ENCODE data around the gene AQP3. TPM values are rescaled to one million over a fixed set of nuclear protein-coding genes. Genes with fewer than 3 reads are reported as not detected.

AQP3 gene
- total and polyA plus RNA-seq, 7 experiments from 2014 or later: 53.3 to 252 (median 114) TPM

- POLR2A ChIA-PET: interaction anchor here (0.6 to 5.3 kb wide), 15 partner anchors 9 to 180 kb away, joined by 3 to 43 read pairs (median 3); partner anchors contain the start of gene AQP3
These were observed 19.4 kb upstream of the AQP3 start for GRCh38 chr9:33466565-33467495.

GRCh38 chr9:33465596-33466564, 18.5 kb upstream of the AQP3 start:
- ChIA-PET CTCF (interaction anchor here (1.0 to 7.4 kb wide), 17 partner anchors 8 to 91 kb away, joined by 3 to 75 read pairs (median 8); partner anchors contain the start of genes AQP3 and AQP7), POLR2A (interaction anchor here (0.6 to 5.3 kb wide), 13 partner anchors 8 to 179 kb away, joined by 3 to 43 read pairs (median 4); partner anchors contain the start of gene AQP3)
- no peaks in the 10 kb centered on the region for H3K4me1 ChIP-seq (ENCODE audit: control insufficient read depth in 2 of 2, insufficient read depth in 2 of 2, low read length in 2 of 2)
- intact Hi-C loops (cut with micrococcal nuclease): loop anchor here (1.0 to 2.0 kb wide), 7 partner anchors 20 to 179 kb away; partner anchors contain the start of gene NFX1 (in 1 of the 2)
- no peak overlapping the region for H3K27ac ChIP-seq (ENCODE audit: low read depth, low read length)
- DNase-seq (no peak), ATAC-seq (peak; percentile 13)
- Mint-ChIP-seq H3K4me1 (peaks cover 0 to 4% (median 0%) of the 10 kb centered on the region in 7 donors), H3K36me3 (peaks cover 4 to 47% (median 15%) of the 10 kb centered on the region in 5 donors), H3K9me3 (peaks cover 0 to 2% (median 0%) of the 10 kb centered on the region in 11 donors), H3K4me3 (peak overlapping the region in 1 of 10 donors; percentile 31), H3K27me3 (no peaks in the 10 kb centered on the region), H3K27ac (peak overlapping the region in 6 of 9 donors; percentile 31 to 76 (median 50))
- H3K27me3 ChIP-seq (ENCODE audit: control insufficient read depth in 2 of 2, insufficient read depth in 2 of 2, low read length in 2 of 2): no peaks in the 10 kb centered on the region
- H3K4me3 ChIP-seq (ENCODE audit: low read length): no peak overlapping the region
- no peaks in the 10 kb centered on the region for H3K9me3 ChIP-seq (ENCODE audit: control insufficient read depth in 2 of 3, low read length in 3 of 3)
- peaks cover 33 to 99% (median 52%) of the 10 kb centered on the region in 3 experiments for H3K36me3 ChIP-seq (ENCODE audit: control insufficient read depth in 2 of 3, insufficient read depth in 3 of 3, low read length in 3 of 3)

More at GRCh38 chr9:33466565-33467495, 19.4 kb upstream of the AQP3 start:
- Histone ChIP-seq H3K9me3 (ENCODE audit: control insufficient read depth in 2 of 3, low read length in 3 of 3) (no peaks in the 10 kb centered on the region), H3K4me1 (ENCODE audit: control insufficient read depth in 2 of 2, insufficient read depth in 2 of 2, low read length in 2 of 2) (no peaks in the 10 kb centered on the region), H3K4me3 (ENCODE audit: low read length) (no peak overlapping the region), H3K27ac (ENCODE audit: low read depth, low read length) (peak overlapping the region; percentile 18), H3K27me3 (ENCODE audit: control insufficient read depth in 2 of 2, insufficient read depth in 2 of 2, low read length in 2 of 2) (no peaks in the 10 kb centered on the region), H3K36me3 (ENCODE audit: control insufficient read depth in 2 of 3, insufficient read depth in 3 of 3, low read length in 3 of 3) (peaks cover 33 to 99% (median 48%) of the 10 kb centered on the region in 3 experiments)
- Mint-ChIP-seq H3K4me3 (peak overlapping the region in 1 of 10 donors; percentile 31), H3K27ac (peak overlapping the region in 6 of 9 donors; percentile 31 to 76 (median 43)), H3K27me3 (no peaks in the 10 kb centered on the region), H3K4me1 (peaks cover 5 to 12% (median 7%) of the 10 kb centered on the region in 7 donors), H3K9me3 (peaks cover 0 to 2% (median 0%) of the 10 kb centered on the region in 11 donors), H3K36me3 (peaks cover 5 to 50% (median 19%) of the 10 kb centered on the region in 5 donors)
- ATAC-seq: peak; percentile 84
- intact Hi-C loops (cut with micrococcal nuclease): loop anchor here (1.0 to 2.0 kb wide), 7 partner anchors 21 to 180 kb away; partner anchors contain the start of gene NFX1 (in 1 of the 2)
- CTCF ChIA-PET: interaction anchor here (0.7 to 7.4 kb wide), 18 partner anchors 9 to 180 kb away, joined by 3 to 75 read pairs (median 8); partner anchors contain the start of genes AQP3 and AQP7
- DNase-seq: peak; percentile 42 to 82 (median 67)

- Histone ChIP-seq H3K27ac (ENCODE audit: low read depth, low read length) (no peak overlapping the region), H3K36me3 (ENCODE audit: control insufficient read depth in 2 of 3, insufficient read depth in 3 of 3, low read length in 3 of 3) (peaks cover 33 to 92% (median 52%) of the 10 kb centered on the region in 3 experiments), H3K4me3 (ENCODE audit: low read length) (no peak overlapping the region), H3K27me3 (ENCODE audit: control insufficient read depth in 2 of 2, insufficient read depth in 2 of 2, low read length in 2 of 2) (no peaks in the 10 kb centered on the region), H3K9me3 (ENCODE audit: control insufficient read depth in 2 of 3, low read length in 3 of 3) (no peaks in the 10 kb centered on the region), H3K4me1 (ENCODE audit: control insufficient read depth in 2 of 2, insufficient read depth in 2 of 2, low read length in 2 of 2) (no peaks in the 10 kb centered on the region)
- Mint-ChIP-seq H3K36me3 (peaks cover 4 to 44% (median 13%) of the 10 kb centered on the region in 5 donors), H3K4me1 (peaks cover 0 to 4% (median 0%) of the 10 kb centered on the region in 7 donors), H3K27ac (peak overlapping the region in 4 of 9 donors; percentile 10 to 73 (median 45)), H3K27me3 (no peaks in the 10 kb centered on the region), H3K9me3 (peaks cover 0 to 2% (median 0%) of the 10 kb centered on the region in 11 donors), H3K4me3 (no peak overlapping the region)
- no peak for ATAC-seq
- intact Hi-C loops (cut with micrococcal nuclease): no loop called here
- ChIA-PET POLR2A (interaction anchor here (1.1 to 5.3 kb wide), 6 partner anchors 9 to 90 kb away, joined by 3 to 43 read pairs (median 12); partner anchors contain the start of genes AQP3 and NOL6), CTCF (interaction anchor here (0.8 to 7.4 kb wide), 11 partner anchors 8 to 91 kb away, joined by 3 to 75 read pairs (median 8); partner anchors contain the start of genes AQP3, AQP7 and NOL6)
- no peak for DNase-seq
These were observed 17.7 kb upstream of the AQP3 start for GRCh38 chr9:33465096-33465495.

- Histone ChIP-seq H3K27me3 (ENCODE audit: control insufficient read depth in 2 of 2, insufficient read depth in 2 of 2, low read length in 2 of 2) (no peaks in the 10 kb centered on the region), H3K4me3 (ENCODE audit: low read length) (no peak overlapping the region), H3K27ac (ENCODE audit: low read depth, low read length) (no peak overlapping the region), H3K36me3 (ENCODE audit: control insufficient read depth in 2 of 3, insufficient read depth in 3 of 3, low read length in 3 of 3) (peaks cover 28 to 83% (median 49%) of the 10 kb centered on the region in 3 experiments), H3K9me3 (ENCODE audit: control insufficient read depth in 2 of 3, low read length in 3 of 3) (no peaks in the 10 kb centered on the region), H3K4me1 (ENCODE audit: control insufficient read depth in 2 of 2, insufficient read depth in 2 of 2, low read length in 2 of 2) (peaks cover 4% of the 10 kb centered on the region in 2 donors)
- ATAC-seq (no peak), DNase-seq (no peak)
- Mint-ChIP-seq H3K27me3 (no peaks in the 10 kb centered on the region), H3K4me3 (no peak overlapping the region), H3K36me3 (peaks cover 4 to 40% (median 7%) of the 10 kb centered on the region in 5 donors), H3K4me1 (peaks cover 1 to 8% (median 6%) of the 10 kb centered on the region in 7 donors), H3K27ac (peak overlapping the region in 4 of 9 donors; percentile 26 to 78 (median 49)), H3K9me3 (no peaks in the 10 kb centered on the region)
- intact Hi-C loops (cut with micrococcal nuclease): no loop called here
- ChIA-PET POLR2A (interaction anchor here (1.1 to 5.3 kb wide), 7 partner anchors 8 to 89 kb away, joined by 3 to 43 read pairs (median 12); partner anchors contain the start of genes AQP3 and NOL6), CTCF (interaction anchor here (0.8 to 7.4 kb wide), 11 partner anchors 8 to 90 kb away, joined by 5 to 75 read pairs (median 8); partner anchors contain the start of genes AQP3, AQP7 and NOL6)
These were observed 16.7 kb upstream of the AQP3 start for GRCh38 chr9:33464045-33464636.

- Histone ChIP-seq H3K9me3 (ENCODE audit: control insufficient read depth in 2 of 3, low read length in 3 of 3) (no peaks in the 10 kb centered on the region), H3K36me3 (ENCODE audit: control insufficient read depth in 2 of 3, insufficient read depth in 3 of 3, low read length in 3 of 3) (peaks cover 19 to 73% (median 45%) of the 10 kb centered on the region in 3 experiments), H3K4me1 (ENCODE audit: control insufficient read depth in 2 of 2, insufficient read depth in 2 of 2, low read length in 2 of 2) (peaks cover 13 to 14% of the 10 kb centered on the region in 2 donors), H3K4me3 (ENCODE audit: low read length) (no peak overlapping the region), H3K27me3 (ENCODE audit: control insufficient read depth in 2 of 2, insufficient read depth in 2 of 2, low read length in 2 of 2) (no peaks in the 10 kb centered on the region), H3K27ac (ENCODE audit: low read depth, low read length) (no peak overlapping the region)
- no peak for ATAC-seq
- H3K4me3 Mint-ChIP-seq: no peak overlapping the region
- ChIA-PET CTCF (interaction anchor here (0.5 to 7.4 kb wide), 6 partner anchors 9 to 89 kb away, joined by 3 to 75 read pairs (median 8); partner anchors contain the start of genes AQP3 and AQP7), POLR2A (interaction anchor here (0.7 to 5.3 kb wide), 5 partner anchors 9 to 88 kb away, joined by 3 to 43 read pairs (median 13); partner anchors contain the start of genes AQP3 and NOL6)
- peaks cover 10 to 17% (median 15%) of the 10 kb centered on the region in 7 donors for H3K4me1 Mint-ChIP-seq
- DNase-seq: no peak
- no peaks in the 10 kb centered on the region for H3K9me3 Mint-ChIP-seq
- intact Hi-C loops (cut with micrococcal nuclease): no loop called here
- peak overlapping the region in 3 of 9 donors; percentile 4 to 67 (median 53) for H3K27ac Mint-ChIP-seq
- no peaks in the 10 kb centered on the region for H3K27me3 Mint-ChIP-seq
- H3K36me3 Mint-ChIP-seq: peaks cover 3 to 32% (median 5%) of the 10 kb centered on the region in 5 donors
These were observed 15.8 kb upstream of the AQP3 start for GRCh38 chr9:33463151-33463550.

Measured in naive thymus-derived CD4-positive, alpha-beta T cell (primary cell).